Stomach (tissue), 9 donors: ENCODE measurements around the gene ACOXL. TPM values are rescaled to one million over a fixed set of nuclear protein-coding genes. Genes with fewer than 3 reads are reported as not detected.

Experiments
- DNase-seq, 2 donors: peaks; one replicate each; pipeline versions ENCODE4 v3.0.0 to v3.0.0-alpha.2; 2013 to 2019
- H3K27ac ChIP-seq, 5 donors: fragments of 200-600 bp in 4 of 5; sonication (generic) in 4 of 5; one replicate each; pipeline ENCODE4 v1.5.1; 2013 to 2019; ENCODE audit warnings: mild to moderate bottlenecking in 1 of 5, moderate library complexity in 1 of 5
- H3K27me3 ChIP-seq, 3 donors: fragments of 200-600 bp; sonication (generic); one replicate each; pipeline ENCODE4 v1.5.1; 2017 to 2019; ENCODE audit warnings: mixed run types in 1 of 3
- H3K36me3 ChIP-seq, 4 donors: fragments of 200-600 bp; sonication (generic); 1 replicate in 3 of 4; 2 replicates in 1 of 4; pipeline ENCODE4 v1.5.1; 2016 to 2019
- H3K4me1 ChIP-seq, 4 donors: fragments of 200-600 bp; sonication (generic); one replicate each; pipeline ENCODE4 v1.5.1; 2016 to 2019
- H3K4me3 ChIP-seq, 4 donors: fragments of 200-600 bp; sonication (generic) in 3 of 4; one replicate each; pipeline ENCODE4 v1.5.1; 2016 to 2019; ENCODE audit warnings: mild to moderate bottlenecking in 1 of 4
- H3K9me3 ChIP-seq, 4 donors: fragments of 200-600 bp; sonication (generic); one replicate each; pipeline ENCODE4 v1.5.1; 2016 to 2019
- CTCF ChIP-seq, 7 experiments: fragments of 450-650 bp in 4 of 7; fragments of 200-600 bp in 3 of 7; sonication (generic) in 3 of 7; IDR thresholded peaks; one replicate each; pipeline ENCODE4 v1.5.1; 2016 to 2019; ENCODE audit warnings: antibody characterized with exemption in 7 of 7, control low read depth in 2 of 7, mild to moderate bottlenecking in 1 of 7
- EP300 ChIP-seq: sonication (generic); formaldehyde crosslinking; IDR thresholded peaks from one replicate; pipeline ENCODE4 v1.6.1; 2017; ENCODE audit warnings: antibody characterized with exemption
- POLR2A ChIP-seq, 4 donors: fragments of 450-650 bp; IDR thresholded peaks; one replicate each; pipeline ENCODE4 v1.6.1; 2016; ENCODE audit warnings: antibody characterized with exemption in 4 of 4, control low read depth in 2 of 4, mild to moderate bottlenecking in 1 of 4, moderate library complexity in 1 of 4
- POLR2AphosphoS5 ChIP-seq, 3 donors: sonication (generic); formaldehyde crosslinking; IDR thresholded peaks; one replicate each; pipeline ENCODE4 v1.6.1; 2016; ENCODE audit warnings: antibody characterized with exemption in 3 of 3
- WGBS, 5 donors: extraction: QIAGEN DNeasy Blood & Tissue Kit in 3 of 5; methylation state at CpG; one replicate each; pipeline versions ENCODE4 v1.1.5 to v1.1.7; 2013 to 2018; 5-methylcytosine and 5-hydroxymethylcytosine counted together
- intact Hi-C: fragments of 100-400 bp; cut with DNase I; formaldehyde crosslinking; loops from one replicate; pipeline ENCODE4 v1.15.1; 2023; ENCODE audit warnings: low total_unique reads
- polyA plus RNA-seq, 3 donors: library from polyadenylated mRNA; stranded (reverse); fragments of 200-250 nt; gene quantifications; one replicate each; pipeline ENCODE4 v1.2.3, GENCODE V29; 2013
- total RNA-seq, 5 donors: library from RNA; depleted of rRNA; stranded (reverse); fragments of >200 nt; gene quantifications; one replicate each; pipeline versions ENCODE4 v1.1.0 to v1.2.3, GENCODE V29; 2014 to 2016
- donor health status: healthy with polysubstance abuse.
- donor health status: Bipolar disorder and iron deficiency.
- donor health status: healthy.

Gene ACOXL
- total and polyA plus RNA-seq, 8 donors, result 0.10 to 1.3 (median 0.45) TPM; not detected in 3

DNA sequence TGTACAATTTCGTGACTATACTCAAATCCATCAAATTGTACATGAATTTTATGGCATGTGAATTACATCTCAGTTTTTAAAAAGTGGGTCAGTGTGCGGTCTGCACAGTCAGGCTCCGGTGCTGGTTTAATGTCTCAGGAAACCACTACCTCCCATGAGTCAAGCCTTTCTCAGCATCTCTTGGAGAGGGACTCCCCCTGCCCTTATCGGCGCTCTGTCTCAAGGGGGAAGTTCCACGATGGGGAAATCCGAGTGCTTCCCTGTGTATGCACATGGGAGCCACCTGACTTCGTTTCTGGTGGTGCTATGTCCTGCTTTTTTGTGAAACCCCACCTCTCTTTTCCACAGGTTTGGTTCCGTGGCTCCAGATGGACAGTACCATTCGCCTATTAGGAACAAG is 72.5 kb downstream of the ACOXL start:
- H3K36me3 ChIP-seq, result no peaks in the 10 kb centered on the region
- no peak for TF ChIP-seq CTCF (IDR thresholded peaks at IDR 0.05)
- no peak for TF ChIP-seq POLR2AphosphoS5 (IDR thresholded peaks at IDR 0.05)
- TF ChIP-seq EP300, result no peak
- TF ChIP-seq POLR2A (IDR thresholded peaks at IDR 0.05), result no peak
- H3K9me3 ChIP-seq, result no peaks in the 10 kb centered on the region
- H3K4me3 ChIP-seq, result no peak overlapping the region
- peaks cover 0 to 18% (median 0%) of the 10 kb centered on the region in 3 donors for H3K27me3 ChIP-seq
- intact Hi-C loops, result no loop called here
- H3K4me1 ChIP-seq, result no peaks in the 10 kb centered on the region
- H3K27ac ChIP-seq, result no peak overlapping the region
- WGBS, 5 donors, result 80 to 88% (median 83%) methylated on average over 10 of the region's 10 CpGs
- no peak for DNase-seq

DNA sequence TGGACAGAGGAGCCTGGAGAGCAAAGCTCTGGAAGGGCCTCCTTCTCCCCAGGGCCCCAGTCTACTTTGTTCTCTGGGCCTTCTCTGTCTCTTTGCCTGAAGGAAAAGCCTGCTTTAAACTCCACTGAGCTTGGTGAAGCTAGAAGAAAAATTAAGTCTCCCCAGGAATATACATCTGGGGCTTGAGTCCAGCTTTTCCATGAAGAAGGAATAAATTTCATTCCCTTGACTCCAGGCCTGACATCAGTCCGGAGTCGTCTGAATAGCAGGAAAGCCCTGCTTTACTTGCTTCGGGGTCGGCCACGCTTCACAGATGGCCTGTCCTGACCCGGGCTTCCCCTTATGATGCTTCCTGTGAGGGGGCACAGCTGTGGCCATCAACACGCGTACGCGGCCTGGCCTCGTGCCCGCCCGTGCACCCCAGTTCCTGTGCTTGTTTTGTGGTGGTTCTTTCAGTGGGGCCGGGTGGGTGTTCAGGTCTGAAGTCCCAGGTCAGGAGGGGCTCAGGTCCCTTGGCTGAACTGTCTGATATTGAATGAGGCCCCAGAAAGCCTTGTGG is 73.6 kb downstream of the ACOXL start:
- WGBS, 5 donors, result 59 to 83% (median 77%) methylated on average over 13 to 14 of the region's 14 CpGs
- DNase-seq, result peak in 1 of 2 donors; percentile 43
- intact Hi-C loops, result no loop called here

GRCh38 chr2:110807522-110807921 is 75.1 kb downstream of the ACOXL start:
- WGBS, 5 donors, result 64 to 80% (median 71%) methylated on average over 7 to 12 of the region's 12 CpGs

More for the DNA sequence above, 73.6 kb downstream of the ACOXL start:
- Histone ChIP-seq H3K27me3 (peaks cover 0 to 11% (median 0%) of the 10 kb centered on the region in 3 donors), H3K4me3 (no peak overlapping the region), H3K4me1 (no peaks in the 10 kb centered on the region), H3K27ac (no peak overlapping the region), H3K9me3 (no peaks in the 10 kb centered on the region), H3K36me3 (no peaks in the 10 kb centered on the region)
- no peak for TF ChIP-seq POLR2A (IDR thresholded peaks at IDR 0.05)
- TF ChIP-seq POLR2AphosphoS5 (IDR thresholded peaks at IDR 0.05), result no peak
- TF ChIP-seq CTCF (IDR thresholded peaks at IDR 0.05), result no peak
- TF ChIP-seq EP300, result no peak

GRCh38 chr2:110810404-110810803 is 78.0 kb downstream of the ACOXL start:
- Histone ChIP-seq H3K4me1 (peaks cover 0 to 6% (median 3%) of the 10 kb centered on the region in 4 donors), H3K27me3 (no peaks in the 10 kb centered on the region), H3K27ac (no peak overlapping the region), H3K36me3 (no peaks in the 10 kb centered on the region), H3K4me3 (no peak overlapping the region), H3K9me3 (no peaks in the 10 kb centered on the region)
- no peak for DNase-seq
- TF ChIP-seq CTCF (IDR thresholded peaks at IDR 0.05) (no peak), EP300 (no peak), POLR2A (IDR thresholded peaks at IDR 0.05) (no peak), POLR2AphosphoS5 (IDR thresholded peaks at IDR 0.05) (no peak)
- intact Hi-C loops, result loop anchor here (10.0 kb wide), 1 partner anchor 304 kb away; no protein-coding TSS in a partner anchor
- 69 to 89% (median 82%) methylated on average over 2 of the region's 2 CpGs for WGBS, 5 donors

More at GRCh38 chr2:110807522-110807921, 75.1 kb downstream of the ACOXL start:
- H3K4me3 ChIP-seq, result no peak overlapping the region
- intact Hi-C loops, result no loop called here
- peaks cover 0 to 6% (median 3%) of the 10 kb centered on the region in 4 donors for H3K4me1 ChIP-seq
- DNase-seq, result peak in 1 of 2 donors; percentile 74
- no peaks in the 10 kb centered on the region for H3K27me3 ChIP-seq
- no peaks in the 10 kb centered on the region for H3K9me3 ChIP-seq
- TF ChIP-seq POLR2AphosphoS5 (IDR thresholded peaks at IDR 0.05) (no peak), EP300 (no peak), CTCF (IDR thresholded peaks at IDR 0.05) (no peak), POLR2A (IDR thresholded peaks at IDR 0.05) (no peak)
- H3K27ac ChIP-seq, result no peak overlapping the region
- no peaks in the 10 kb centered on the region for H3K36me3 ChIP-seq
